Astrocyte (in vitro differentiated cells and primary cell): ENCODE measurements around the gene ESAM. TPM values are rescaled to one million over a fixed set of nuclear protein-coding genes. Genes with fewer than 3 reads are reported as not detected.

Experiments
- DNase-seq: peaks from one replicate; pipeline ENCODE4 v3.0.0-alpha.2; 2010; ENCODE audit warnings: low read depth
- FAIRE-seq: peaks from 2 replicates; lab custom pipeline; 2011; peaks lifted over from hg19 to GRCh38; lab: Jason Lieb, UNC
- H2AFZ ChIP-seq: 2 replicates; pipeline ENCODE4 v1.6.0; 2012; ENCODE audit warnings: low read depth, low read length, inconsistent platforms
- H3K27ac ChIP-seq: 2 replicates; pipeline ENCODE4 v1.5.1; 2011; ENCODE audit warnings: low read depth, low read length, inconsistent platforms
- H3K27me3 ChIP-seq: 2 replicates; pipeline ENCODE4 v1.6.0; 2011; ENCODE audit warnings: low read length, inconsistent platforms; ENCODE audit not compliant: insufficient read depth
- H3K36me3 ChIP-seq: 2 replicates; pipeline ENCODE4 v1.5.1; 2011; ENCODE audit warnings: low read length, inconsistent platforms; ENCODE audit not compliant: insufficient read depth
- H3K4me1 ChIP-seq: 2 replicates; pipeline ENCODE4 v1.5.1; 2011; ENCODE audit warnings: low read length, inconsistent platforms; ENCODE audit not compliant: insufficient read depth
- H3K4me2 ChIP-seq: 2 replicates; pipeline ENCODE4 v1.6.0; 2012; ENCODE audit warnings: low read length, inconsistent platforms
- H3K4me3 ChIP-seq: 2 replicates; pipeline ENCODE4 v1.5.1; 2011; ENCODE audit warnings: low read depth, mild to moderate bottlenecking, low read length, inconsistent platforms; ENCODE audit not compliant: insufficient read depth
- H3K79me2 ChIP-seq: 2 replicates; pipeline ENCODE4 v1.6.0; 2012; ENCODE audit warnings: mild to moderate bottlenecking, low read length, inconsistent platforms; ENCODE audit not compliant: insufficient read depth
- H3K9ac ChIP-seq: 2 replicates; pipeline ENCODE4 v1.6.0; 2012; ENCODE audit warnings: mild to moderate bottlenecking, low read length, inconsistent platforms
- H3K9me3 ChIP-seq: 2 replicates; pipeline ENCODE4 v1.5.1; 2012; ENCODE audit warnings: low read depth, mild to moderate bottlenecking, low read length, inconsistent platforms; ENCODE audit not compliant: insufficient read depth
- H4K20me1 ChIP-seq: 2 replicates; pipeline ENCODE4 v1.6.0; 2012; ENCODE audit warnings: low read length, inconsistent platforms; ENCODE audit not compliant: insufficient read depth
- H3K27ac Mint-ChIP-seq: one replicate; pipeline ENCODE4 v1.8.0; 2021; ENCODE audit warnings: mild to moderate bottlenecking, mixed read lengths; ENCODE audit not compliant: unreplicated experiment
- H3K27me3 Mint-ChIP-seq: one replicate; pipeline ENCODE4 v1.8.0; 2021; ENCODE audit warnings: low read depth, mixed read lengths; ENCODE audit not compliant: unreplicated experiment
- H3K36me3 Mint-ChIP-seq: one replicate; pipeline ENCODE4 v1.8.0; 2021; ENCODE audit warnings: low read depth, mixed read lengths; ENCODE audit not compliant: unreplicated experiment
- H3K4me1 Mint-ChIP-seq: one replicate; pipeline ENCODE4 v1.8.0; 2021; ENCODE audit warnings: low read depth, mixed read lengths; ENCODE audit not compliant: unreplicated experiment
- H3K4me3 Mint-ChIP-seq: one replicate; pipeline ENCODE4 v1.8.0; 2021; ENCODE audit warnings: mild to moderate bottlenecking, moderate library complexity, mixed read lengths; ENCODE audit not compliant: unreplicated experiment
- H3K9me3 Mint-ChIP-seq: one replicate; pipeline ENCODE4 v1.8.0; 2021; ENCODE audit warnings: mild to moderate bottlenecking, mixed read lengths; ENCODE audit not compliant: unreplicated experiment
- CTCF ChIP-seq: IDR thresholded peaks from 2 replicates; pipeline ENCODE4 v1.5.1; 2011; ENCODE audit warnings: low read depth, mild to moderate bottlenecking, inconsistent platforms, low read length, moderate library complexity; ENCODE audit not compliant: insufficient read depth
- EZH2 ChIP-seq: IDR thresholded peaks from 2 replicates; pipeline ENCODE4 v1.6.1; 2012; ENCODE audit warnings: mild to moderate bottlenecking, low read length, inconsistent platforms; ENCODE audit not compliant: insufficient read depth
- total RNA-seq: library from RNA; stranded (reverse); gene quantifications from 2 replicates; pipeline ENCODE4 v1.2.1, GENCODE V29; 2021

The ESAM gene
- total RNA-seq, 1 donor from 2014 or later = 22.0 TPM

- FAIRE-seq = no peak
Observed at GRCh38 chr11:124717421-124717785, 44.7 kb downstream of the ESAM start.

GRCh38 chr11:124716591-124716990 lies 45.5 kb downstream of the ESAM start:
- peak; percentile 44 for DNase-seq
- Mint-ChIP-seq H3K9me3 (peaks cover 3% of the 10 kb centered on the region), H3K4me3 (no peak overlapping the region), H3K27ac (peak overlapping the region; percentile 26), H3K36me3 (peaks cover 2% of the 10 kb centered on the region), H3K27me3 (peaks cover 44% of the 10 kb centered on the region), H3K4me1 (peaks cover 23% of the 10 kb centered on the region)
- Histone ChIP-seq H3K4me3 (no peak overlapping the region), H3K4me2 (peak overlapping the region; percentile 44), H3K27ac (no peak overlapping the region), H3K9me3 (no peaks in the 10 kb centered on the region), H3K79me2 (no peaks in the 10 kb centered on the region), H3K9ac (no peak overlapping the region), H3K27me3 (peaks cover 20% of the 10 kb centered on the region), H3K4me1 (peaks cover 16% of the 10 kb centered on the region), H4K20me1 (no peaks in the 10 kb centered on the region), H3K36me3 (no peaks in the 10 kb centered on the region), H2AFZ (no peak overlapping the region)
- FAIRE-seq = no peak
- TF ChIP-seq CTCF = no peak
- TF ChIP-seq EZH2 = no peak

More at GRCh38 chr11:124717421-124717785, 44.7 kb downstream of the ESAM start:
- Histone ChIP-seq H3K27ac (no peak overlapping the region), H3K79me2 (no peaks in the 10 kb centered on the region), H2AFZ (no peak overlapping the region), H3K9me3 (no peaks in the 10 kb centered on the region), H3K4me3 (peak overlapping the region; percentile 54), H3K4me1 (peaks cover 16% of the 10 kb centered on the region), H4K20me1 (no peaks in the 10 kb centered on the region), H3K36me3 (no peaks in the 10 kb centered on the region), H3K27me3 (peaks cover 20% of the 10 kb centered on the region), H3K9ac (peak overlapping the region; percentile 10), H3K4me2 (peak overlapping the region; percentile 95)
- Mint-ChIP-seq H3K4me1 (peaks cover 26% of the 10 kb centered on the region), H3K27me3 (peaks cover 49% of the 10 kb centered on the region), H3K36me3 (peaks cover 2% of the 10 kb centered on the region), H3K27ac (no peak overlapping the region), H3K4me3 (peak overlapping the region; percentile 77), H3K9me3 (peaks cover 3% of the 10 kb centered on the region)
- DNase-seq = no peak
- no peak for TF ChIP-seq EZH2
- TF ChIP-seq CTCF = no peak

GRCh38 chr11:124712392-124712791 lies 49.7 kb downstream of the ESAM start:
- H3K27me3 ChIP-seq = no peaks in the 10 kb centered on the region
- no peak overlapping the region for H3K9ac ChIP-seq
- no peak for FAIRE-seq
- TF ChIP-seq EZH2 (no peak), CTCF (no peak)
- no peaks in the 10 kb centered on the region for H3K9me3 ChIP-seq
- H3K36me3 ChIP-seq = no peaks in the 10 kb centered on the region
- Mint-ChIP-seq H3K4me3 (no peak overlapping the region), H3K27ac (no peak overlapping the region), H3K27me3 (peaks cover 16% of the 10 kb centered on the region), H3K4me1 (peaks cover 7% of the 10 kb centered on the region), H3K36me3 (no peaks in the 10 kb centered on the region), H3K9me3 (peaks cover 4% of the 10 kb centered on the region)
- H3K79me2 ChIP-seq = no peaks in the 10 kb centered on the region
- H3K4me2 ChIP-seq = no peak overlapping the region
- no peak overlapping the region for H2AFZ ChIP-seq
- H4K20me1 ChIP-seq = no peaks in the 10 kb centered on the region
- H3K27ac ChIP-seq = no peak overlapping the region
- no peak for DNase-seq
- peaks cover 8% of the 10 kb centered on the region for H3K4me1 ChIP-seq
- no peak overlapping the region for H3K4me3 ChIP-seq
